HG02885 (cell line): Measurements from ENCODE around the gene ZNF484.
"Not testable (repeated sequence)": the region's sequence is repeated elsewhere in the genome, so short reads cannot be mapped to it uniquely, and the experiment has no call there.

Experiments
- ATAC-seq: cut with Tn5 transposase; IDR thresholded peaks from one replicate; pipeline ENCODE4 v1.9.1; 2021; ENCODE audit warnings: mild to moderate bottlenecking; ENCODE audit not compliant: unreplicated experiment, poor library complexity

ZNF484 gene

DNA sequence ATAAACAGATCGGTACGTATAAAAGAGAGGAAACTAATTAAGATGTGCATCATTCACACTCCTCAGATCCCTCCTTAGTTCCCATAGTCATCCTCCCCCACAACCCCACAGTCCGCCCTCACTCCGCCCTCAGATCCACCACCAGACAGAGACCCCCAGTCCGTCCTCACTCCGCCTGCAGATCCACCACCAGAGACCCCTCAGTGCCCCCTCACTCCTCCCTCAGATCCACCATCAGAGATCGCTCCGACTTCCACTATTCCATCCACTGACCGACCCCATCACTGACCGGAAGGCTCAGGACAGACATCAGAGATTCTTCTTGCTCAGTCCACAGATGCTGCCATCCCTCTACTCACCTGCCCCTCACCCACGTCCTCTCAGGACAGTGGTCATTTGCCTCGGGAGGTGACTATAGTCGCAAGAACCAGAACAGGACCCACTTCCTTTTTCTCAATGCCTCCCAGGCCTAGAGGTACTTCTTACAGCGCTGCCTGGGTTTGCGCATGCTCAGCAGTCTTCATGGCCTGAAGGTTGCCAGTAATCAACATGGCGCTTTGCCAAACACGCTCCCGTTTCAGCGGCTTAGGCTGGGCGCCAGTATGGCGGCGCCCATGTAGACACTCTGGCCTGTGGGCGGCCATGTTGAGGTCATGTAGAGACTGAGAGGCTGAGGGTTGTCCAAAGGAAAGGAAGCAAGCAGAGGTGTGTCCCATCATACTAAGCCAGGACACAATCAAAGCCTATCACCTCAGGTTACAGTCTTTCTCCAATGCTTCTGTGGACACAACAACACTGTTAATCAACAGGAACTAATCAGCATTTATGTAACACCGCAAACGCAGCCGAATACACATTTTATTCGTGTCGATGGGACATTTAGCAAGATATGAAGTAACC, at the start of gene ZNF484:
Gene ZNF484, minus strand, starts transcription at position 508 of the 900 bp plus-strand sequence. CDS start 3,009 bp downstream, outside the sequence.
- ATAC-seq: peak; percentile 99

DNA sequence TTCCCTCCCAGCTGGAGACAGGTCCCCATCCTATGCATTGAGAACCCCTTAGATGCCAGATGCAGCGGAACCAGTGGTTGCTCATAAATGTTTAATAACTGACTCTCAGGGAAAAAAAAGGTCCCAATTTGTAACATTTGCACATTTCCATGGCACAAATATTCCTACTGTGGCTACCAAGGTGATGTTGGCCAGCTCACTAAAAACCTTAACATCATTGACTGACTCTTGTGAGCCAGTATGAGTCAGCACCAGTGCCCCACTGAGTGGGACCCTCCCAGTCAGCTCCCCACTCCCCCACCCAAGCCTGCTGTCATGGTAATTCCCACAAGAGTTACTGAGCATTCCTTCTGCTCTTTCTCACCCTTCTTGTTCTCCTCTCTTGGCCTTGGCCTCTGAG, 42.6 kb upstream of the ZNF484 start:
- no peak for ATAC-seq

DNA sequence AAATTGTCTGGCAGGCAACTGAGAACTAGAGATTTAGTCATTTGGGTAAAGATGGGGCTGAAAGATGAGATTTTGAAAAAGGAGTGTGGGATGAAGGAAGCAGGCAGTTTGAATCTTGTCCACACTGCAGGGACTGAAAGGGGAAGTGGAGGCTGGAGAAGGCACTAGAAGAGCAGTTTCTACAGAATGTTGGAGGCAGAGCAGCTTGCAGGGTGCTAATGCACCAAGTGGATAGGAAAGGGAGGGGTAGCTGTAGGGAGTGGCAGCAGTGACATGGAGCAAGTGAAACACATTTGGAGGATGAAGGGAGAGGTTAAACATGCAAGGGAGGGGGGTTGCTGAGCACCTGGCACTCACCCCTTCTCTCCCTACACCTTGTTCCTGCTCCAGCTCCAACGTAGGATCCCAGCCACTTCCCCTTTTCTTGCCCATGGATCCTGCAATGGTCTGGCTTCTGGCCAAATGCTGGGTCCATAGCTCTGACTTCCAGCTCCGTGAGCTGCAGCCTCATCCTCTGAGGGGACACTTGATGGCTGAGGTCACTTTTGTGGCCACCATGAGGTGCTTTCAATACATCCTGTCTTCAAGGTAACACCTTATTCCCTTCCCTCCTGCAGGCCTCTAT, 39.5 kb upstream of the ZNF484 start:
- no peak for ATAC-seq

DNA sequence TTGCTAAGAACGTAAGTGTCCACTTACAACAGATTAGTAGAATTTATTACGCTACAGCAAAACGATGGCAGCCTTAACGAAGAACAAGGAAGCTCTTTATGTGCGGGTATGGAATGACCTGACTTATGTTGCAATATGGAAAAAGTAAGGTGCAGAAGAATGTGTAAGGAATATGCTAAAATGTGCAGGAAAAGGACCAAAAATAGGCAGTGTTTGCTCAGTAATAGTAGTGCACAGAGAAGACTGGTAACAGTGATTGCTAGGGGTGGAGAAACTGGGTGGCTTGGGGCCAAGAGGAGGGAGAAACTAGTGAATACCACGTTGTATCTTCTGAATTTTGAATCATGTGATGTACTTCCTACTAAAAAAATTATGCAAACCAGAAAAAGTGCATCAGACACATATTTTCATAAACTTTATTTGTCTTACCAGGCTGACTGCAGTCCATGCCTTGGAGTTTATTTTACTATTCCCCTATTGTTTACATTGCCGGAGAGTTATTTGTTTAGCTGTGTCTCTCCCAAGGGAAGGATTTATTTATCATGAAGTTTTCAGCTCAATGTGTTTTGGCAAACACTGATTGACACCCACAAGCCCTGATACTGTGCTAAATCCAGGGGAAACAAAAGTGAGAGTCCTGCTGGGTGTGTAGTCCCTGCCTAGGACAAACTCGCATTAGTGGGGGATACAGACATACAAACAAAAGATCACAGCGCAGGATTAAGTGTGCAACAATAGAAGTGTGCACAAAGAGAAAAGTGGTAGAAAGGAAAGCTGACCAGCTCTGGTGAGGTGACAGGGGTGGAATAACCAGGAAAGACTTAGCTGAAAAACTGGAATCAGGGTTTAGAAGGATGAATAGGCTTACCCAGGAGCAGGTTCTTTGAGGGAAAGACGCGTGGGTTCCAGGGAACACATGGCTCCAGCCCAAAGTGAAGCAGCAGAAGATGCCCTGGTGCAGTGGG, 34.0 kb upstream of the ZNF484 start:
- no peak for ATAC-seq

DNA sequence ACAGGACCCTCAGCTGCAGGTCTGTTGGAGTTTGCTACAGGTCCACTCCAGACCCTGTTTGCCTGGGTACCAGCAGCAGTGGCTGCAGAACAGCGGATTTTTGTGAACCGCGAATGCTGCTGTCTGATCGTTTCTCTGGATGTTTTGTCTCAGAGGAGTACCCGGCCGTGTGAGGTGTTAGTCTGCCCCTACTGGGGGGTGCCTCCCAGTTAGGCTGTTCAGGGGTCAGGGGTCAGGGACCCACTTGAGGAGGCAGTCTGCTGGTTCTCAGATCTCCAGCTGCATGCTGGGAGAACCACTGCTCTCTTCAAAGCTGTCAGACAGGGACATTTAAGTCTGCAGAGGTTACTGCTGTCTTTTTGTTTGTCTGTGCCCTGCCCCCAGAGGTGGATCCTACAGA, 27.3 kb upstream of the ZNF484 start:
- not testable (repeated sequence) for ATAC-seq

DNA sequence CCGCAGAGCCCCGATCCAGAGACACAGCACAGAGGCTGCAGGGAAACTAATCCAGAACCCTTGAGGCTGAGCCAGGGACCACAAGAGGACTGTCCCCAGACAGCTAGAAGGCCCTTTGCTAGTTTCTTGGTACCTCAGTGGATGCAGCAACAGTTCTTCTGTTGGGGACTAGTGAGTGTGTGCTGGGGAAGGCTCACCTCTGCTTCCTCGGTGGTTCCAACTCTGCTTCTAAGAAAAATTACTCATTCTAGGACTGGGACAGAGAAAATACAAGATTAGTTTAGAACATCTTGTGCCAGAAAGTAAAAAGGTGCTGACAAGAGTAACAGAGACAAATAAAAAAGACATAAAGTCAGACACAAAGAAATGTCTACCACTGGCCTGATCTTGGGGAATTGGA, 19.5 kb upstream of the ZNF484 start:
- no peak for ATAC-seq

DNA sequence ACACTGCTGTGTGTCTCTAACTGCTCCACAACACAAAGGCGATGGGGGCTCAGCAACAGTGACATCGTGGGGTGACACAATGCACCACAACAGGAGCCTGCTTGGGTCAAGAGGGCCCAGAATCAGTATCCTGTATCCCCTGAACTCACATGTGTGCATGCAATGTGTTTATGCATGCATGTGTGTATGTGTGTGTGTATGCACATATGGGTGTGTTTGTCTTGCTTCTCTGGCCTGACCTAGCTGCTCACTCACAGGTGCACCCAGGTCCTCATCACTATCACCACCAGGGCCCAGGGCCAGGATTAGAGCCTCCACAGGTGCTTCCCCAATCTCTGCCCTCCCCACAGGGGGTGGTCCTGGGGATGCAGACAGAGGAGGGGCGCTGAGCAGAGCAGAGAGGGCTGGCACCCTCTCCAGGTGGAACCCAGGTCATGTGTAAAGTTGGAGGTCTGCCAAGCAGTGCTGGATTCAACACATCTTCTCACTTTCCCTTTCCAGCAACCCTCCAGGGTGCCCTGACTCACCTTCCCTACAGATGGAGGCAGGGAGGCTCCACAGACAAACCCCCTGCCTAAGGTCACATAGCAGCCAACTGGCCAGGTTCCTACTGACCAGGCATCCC, 18.1 kb upstream of the ZNF484 start:
- no peak for ATAC-seq

DNA sequence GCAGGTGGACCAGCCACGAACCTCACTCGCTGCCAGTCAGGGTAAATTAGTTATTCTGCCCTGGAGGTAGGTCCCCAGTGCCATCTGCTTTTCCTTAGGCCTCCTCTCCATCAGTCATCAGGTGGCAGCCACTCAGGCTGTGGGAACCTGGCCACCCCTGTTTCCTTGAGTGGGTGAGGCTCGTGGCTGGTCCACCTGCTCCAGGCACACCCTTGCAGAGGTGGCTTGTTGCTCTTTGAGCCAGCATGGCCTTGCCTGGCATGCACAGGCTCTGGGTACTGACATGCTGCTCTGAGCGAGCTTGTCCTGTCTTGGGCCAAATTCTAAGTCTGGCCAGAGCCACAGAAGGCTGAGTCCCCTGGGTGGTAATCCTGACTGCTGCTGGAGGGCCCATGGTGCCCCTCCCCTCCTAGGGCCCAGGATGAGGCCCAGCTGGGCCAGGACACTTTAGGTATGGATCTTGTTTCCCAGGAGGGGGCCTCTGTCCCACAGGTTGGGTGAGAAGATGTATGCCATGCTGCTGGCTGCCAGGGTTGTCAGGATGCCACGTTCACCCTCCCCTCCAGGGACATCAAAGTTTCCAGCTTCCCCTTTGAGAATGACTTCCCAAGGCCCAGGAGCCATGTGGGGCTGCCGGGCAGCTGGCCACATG, 17.0 kb upstream of the ZNF484 start:
- ATAC-seq: no peak

DNA sequence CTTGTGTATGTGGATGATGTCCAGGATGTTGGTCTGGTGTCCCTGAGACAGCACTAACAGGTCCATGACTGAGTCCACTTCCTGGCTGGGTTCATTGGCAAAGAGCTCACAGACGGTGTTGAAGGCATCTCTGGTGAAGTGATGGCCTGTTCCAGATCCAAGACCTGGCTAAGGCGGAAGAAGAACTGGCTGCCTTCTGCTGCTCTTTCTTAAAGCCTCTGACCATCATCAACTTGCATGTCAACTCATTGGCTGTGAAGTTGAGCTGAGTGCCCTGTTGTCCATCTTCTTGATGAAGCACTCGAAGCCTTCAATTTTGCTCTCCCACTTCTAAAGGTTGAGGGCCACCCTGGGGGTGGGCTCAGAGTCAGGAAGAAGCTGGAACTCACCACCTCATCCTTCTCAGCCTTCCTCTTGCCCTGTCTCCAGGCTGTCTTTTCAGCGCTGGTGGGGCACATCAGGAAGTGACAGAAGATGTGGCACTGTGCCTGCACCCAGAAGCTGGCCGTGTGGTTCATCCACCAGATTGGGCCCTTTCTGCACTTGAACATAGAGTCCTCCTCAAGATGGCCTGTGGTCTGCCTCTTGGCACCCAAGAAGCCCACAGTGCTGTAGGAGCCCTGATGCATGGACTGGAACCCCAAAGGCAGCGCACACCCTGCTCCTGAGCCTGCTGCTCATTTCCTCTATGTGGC, 16.2 kb upstream of the ZNF484 start:
- ATAC-seq: not testable (repeated sequence)

DNA sequence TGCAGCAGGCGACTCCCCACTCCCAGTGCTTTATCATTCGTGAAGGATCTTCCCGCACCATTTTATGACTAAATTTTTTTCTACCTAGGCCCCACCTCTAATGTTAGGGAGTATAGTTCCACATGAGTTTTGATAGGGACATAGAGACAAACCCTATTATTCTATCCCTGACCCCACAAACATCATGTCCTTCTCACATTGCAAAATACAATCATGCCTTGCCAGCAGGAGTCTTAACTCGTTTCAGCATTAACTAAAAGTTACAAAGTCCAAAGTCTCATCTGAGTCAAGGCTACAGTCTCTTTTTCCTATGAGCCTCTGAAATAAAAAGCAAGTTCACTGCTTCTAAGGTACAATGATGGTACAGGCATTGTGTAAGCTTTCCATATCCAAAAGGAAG, 14.4 kb upstream of the ZNF484 start:
- ATAC-seq: not testable (repeated sequence)

DNA sequence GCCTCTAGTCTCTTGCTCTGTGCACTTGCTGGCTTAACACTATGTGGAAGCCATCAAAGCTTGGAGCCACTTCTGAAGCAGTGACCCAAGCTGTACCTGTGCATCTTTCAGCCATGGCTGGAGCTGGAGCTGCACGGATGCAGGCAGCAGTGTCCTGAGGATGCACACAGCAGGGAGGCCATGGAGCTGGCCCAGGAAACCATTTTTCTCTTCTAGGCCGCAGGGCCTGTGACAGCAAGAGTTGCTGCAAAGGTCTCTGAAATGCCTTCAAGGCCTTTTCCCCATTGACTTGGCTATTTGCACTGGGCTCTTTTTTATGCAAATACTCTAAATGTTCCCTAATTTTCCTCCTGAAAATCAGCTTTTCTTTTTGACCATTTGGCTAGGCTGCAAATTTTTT, 12.9 kb upstream of the ZNF484 start:
- no peak for ATAC-seq

DNA sequence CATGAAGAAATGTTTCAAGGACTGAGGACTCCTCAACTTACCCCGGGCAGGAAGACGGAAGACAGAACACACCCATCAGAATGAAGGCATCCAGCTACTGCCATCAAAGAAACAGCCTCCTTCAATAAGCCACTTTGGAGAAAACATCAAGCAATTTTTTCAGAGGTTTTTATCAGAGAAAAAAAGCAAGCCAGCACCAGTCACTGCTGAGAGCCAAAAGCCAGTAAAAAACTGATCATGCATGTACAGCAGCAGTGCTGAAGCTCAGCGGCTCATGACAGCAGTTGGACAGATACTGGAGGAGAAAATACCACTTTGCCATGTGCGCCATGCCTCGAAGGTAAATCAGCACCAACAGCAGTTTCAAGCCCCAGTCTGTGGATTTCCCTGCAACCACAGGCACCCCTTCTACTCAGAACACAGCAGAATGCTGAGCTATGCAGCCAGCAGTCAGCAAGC, 10.1 kb upstream of the ZNF484 start:
- ATAC-seq: no peak

DNA sequence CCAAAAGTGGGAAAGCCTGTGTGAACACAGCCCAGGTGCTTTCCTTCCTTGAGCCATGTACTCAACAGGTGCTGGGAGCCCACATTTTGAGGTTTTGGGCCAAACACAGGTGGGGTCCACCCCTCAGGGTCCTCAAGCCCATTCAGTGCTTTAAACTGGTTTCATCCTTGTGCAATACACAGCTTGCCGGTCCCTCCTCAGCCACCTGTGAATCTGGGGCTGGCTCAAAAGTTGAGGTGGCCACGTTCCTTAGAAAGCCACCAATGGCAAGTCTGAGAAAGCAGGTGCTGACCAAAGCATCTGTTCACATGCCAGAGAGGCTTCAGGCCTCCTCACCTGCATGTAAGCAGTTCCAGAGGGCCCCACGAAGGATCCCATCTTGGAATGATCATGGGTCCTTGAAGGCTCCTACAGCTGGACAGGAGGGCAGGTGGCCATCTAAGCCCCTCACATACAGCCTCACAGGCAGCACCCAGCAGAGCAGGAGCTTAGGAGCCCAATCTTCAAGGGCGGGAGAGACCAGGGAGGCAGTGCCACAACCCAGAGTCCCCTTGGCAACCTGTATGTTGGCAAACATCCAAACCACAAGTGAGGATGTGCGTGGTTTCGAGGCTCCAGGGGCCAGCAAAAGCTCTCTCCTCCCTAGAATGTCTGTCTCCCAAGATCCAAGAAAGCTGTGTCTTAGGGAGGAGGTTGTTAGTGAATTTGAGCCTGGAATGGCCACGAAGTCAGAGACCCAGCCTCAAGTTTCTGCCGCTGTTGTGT, 9.2 kb upstream of the ZNF484 start:
- not testable (repeated sequence) for ATAC-seq

DNA sequence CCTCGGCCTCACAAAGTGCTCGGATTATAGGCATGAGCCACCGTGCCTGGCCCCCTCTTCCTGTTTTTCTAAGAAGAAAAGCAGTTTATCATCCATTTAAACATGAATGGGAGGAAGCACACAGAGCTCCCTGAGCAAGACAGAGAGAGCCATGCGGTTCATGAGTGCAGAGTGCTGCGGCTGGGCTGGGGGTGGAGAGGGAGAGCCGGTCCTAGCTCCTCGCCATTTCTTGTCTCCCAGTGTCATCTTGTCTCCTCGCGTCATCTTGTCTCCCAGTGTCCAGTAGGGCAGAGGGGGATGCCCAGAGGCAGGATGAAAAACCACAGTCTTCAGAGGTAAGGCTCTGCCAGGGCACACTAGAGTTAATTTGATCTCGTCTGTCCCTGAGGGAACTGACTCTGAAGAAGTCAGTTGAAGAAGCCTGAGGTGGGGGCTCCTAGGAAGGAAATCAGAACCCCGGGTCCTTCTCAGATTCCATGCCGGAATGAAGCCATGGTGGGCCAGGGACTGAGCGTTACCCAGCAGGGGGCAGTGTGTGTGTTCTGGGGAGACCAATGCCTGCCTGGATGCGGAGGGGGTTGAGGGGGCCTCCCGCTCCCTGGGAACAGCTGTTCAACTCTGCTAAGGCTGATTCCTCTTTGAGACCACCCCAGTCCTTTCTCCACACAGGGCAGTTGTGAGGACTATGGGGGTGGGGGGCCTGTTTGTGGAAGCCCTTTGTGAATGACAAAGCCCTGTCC, 6.0 kb upstream of the ZNF484 start:
- not testable (repeated sequence) for ATAC-seq

DNA sequence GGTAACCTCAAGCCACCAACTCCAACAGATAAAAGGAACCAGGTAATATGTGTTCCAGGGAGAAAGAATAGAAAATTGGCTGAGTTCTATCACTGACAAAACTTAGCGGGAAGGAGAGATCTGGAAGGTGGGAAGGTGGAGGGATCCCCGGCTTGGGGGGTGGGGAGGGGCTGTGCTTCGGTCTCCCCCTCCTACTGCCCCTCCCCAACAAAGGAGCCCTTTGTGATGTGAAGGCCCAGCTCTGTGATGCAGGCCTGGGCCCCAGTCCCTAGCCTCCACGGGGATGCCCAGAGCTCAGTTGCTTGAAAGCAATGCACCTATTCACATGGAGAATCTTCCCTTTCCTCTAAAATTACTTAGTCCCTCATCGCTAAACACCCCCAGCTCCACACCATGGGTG, 4.4 kb upstream of the ZNF484 start:
- ATAC-seq: no peak

DNA sequence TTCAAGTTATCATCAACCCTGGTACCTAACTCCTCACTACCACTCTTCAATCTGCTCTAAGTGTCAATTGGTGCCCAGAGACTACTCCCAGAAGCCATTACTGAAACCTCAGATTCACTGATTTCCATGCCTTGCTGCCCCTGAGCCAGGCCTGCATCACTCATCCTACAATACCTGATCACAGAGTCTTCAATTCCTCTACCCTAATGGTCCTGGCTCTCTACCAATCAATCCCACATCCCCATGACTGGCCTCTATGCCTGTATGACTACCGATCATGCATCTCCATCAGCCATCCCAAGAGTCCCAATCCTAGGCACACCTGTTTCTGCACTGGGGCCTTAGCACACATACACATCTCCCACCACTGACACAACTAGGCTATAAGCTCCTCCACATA, 2.5 kb downstream of the ZNF484 start:
- ATAC-seq: no peak

DNA sequence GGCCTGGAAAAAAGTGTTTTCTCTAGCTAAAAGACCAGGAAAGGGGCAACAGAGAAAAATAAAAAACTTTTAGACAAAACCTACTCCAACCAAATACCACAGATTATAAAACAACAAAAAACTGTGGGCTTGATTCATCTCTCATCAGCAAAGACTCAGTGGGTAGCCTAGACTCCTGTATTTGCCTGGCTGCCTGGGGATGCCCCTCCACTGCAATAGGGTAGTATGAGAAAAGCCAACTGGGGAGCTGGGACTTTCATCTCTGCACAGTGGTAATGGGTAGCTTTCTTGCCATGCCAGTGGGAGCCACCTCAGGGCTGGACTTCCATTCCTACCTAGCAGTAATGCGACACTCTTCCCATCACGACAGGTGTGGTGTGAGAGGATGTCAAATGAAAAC, 7.5 kb downstream of the ZNF484 start:
- no peak for ATAC-seq

DNA sequence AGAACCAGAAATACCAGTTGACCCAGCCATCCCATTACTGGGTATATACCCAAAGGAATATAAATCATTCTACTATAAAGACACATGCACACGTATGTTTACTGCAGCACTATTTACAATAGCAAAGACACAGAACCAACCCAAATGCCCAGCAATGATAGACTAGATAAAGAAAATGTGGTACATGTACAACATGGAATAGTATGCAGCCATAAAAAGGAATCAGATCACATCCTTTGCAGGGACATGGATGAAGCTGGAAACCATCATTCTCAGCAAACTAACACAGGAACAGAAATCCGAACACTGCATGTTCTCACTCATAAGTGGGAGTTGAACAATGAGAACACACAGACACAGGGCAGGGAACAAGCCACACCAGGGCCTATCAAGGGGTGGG, 11.2 kb downstream of the ZNF484 start:
- ATAC-seq: not testable (repeated sequence)
